ENCODE results near the gene FRS2. TPM values are rescaled to one million over a fixed set of nuclear protein-coding genes. Genes with fewer than 3 reads are reported as not detected.

Gene FRS2
- total and polyA plus RNA-seq, 10 of the 15 experiments (the other 5 are each of a cell fraction or from before 2014, with no cell fraction given) = 1.1 to 13.1 (median 5.9) TPM

DNA sequence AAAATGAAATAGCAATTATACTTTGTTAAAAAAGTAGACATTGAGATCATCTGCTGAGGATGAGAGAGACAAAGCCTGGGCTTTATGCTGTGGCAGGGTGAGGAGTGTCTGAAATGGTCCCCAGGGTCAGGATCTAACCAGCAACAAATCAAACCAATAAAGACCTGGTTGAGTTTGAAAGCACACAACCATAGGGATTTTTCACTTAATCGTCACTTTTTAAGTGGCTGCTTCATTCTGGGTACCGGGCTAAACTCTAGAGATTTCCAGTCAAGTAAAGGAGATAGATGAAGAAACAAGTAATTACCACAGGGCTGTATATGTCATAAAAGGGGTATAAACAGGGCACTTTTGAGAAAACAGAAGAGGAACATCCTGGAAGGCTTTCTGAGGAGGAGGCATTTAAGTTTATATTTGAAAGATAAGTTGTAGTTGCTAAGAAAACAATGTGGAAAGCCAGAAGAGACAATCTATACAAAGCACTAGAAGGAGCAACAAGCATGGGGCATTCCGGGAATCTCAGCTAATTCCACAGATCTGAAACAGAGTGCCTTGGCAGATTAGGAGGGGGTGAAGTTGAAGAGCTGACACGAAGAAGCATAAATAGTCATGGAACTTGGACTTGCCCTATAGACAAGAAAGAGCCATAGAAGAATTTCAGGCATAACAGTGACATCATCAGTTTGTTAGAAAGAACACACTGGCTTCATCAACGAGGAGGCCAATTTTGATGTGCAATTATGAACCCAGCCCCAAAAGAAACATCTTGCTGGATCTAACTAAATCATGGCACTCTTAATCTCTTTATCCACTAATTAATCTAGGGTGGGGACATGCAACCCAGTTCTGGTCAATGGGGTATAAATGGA, 46.9 kb upstream of the FRS2 start:
- CTCF ChIA-PET = interaction anchor here (0.7 to 1.3 kb wide), 2 partner anchors 61 to 65 kb away, joined by 3 read pairs; no protein-coding TSS in a partner anchor
- no peak for ATAC-seq

DNA sequence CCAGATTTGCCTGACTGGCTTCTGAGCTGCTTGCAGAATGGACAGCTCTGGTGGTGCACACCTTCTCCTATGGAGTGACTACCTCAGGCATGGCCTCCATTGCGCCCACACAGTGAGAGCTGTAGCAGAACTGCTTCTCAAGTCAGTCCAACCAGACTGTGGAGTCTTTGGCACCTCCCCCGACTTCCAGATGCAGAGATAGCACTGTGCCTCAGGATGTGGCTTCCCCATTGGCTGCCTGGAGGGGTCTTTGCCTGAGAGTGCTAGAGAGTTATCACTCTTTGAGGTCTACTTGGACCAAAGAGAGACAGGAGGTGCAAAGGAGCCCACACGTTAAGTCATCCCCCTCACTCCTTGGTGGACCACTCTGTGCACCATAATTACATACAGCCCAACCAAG, 44.8 kb upstream of the FRS2 start:
- no TSS peak for BruUV-seq (replicated peaks)
- WGBS (ENCODE audit: insufficient coverage, insufficient replicate concordance, low lambda C conversion rate, missing lambda C conversion rate) = 87% methylated on average over 3 of the region's 3 CpGs
- in situ Hi-C loops (cut with MboI) (no loop called here), intact Hi-C loops (cut with micrococcal nuclease; ENCODE audit: unreplicated experiment) (no loop called here)
- RAD21 ChIA-PET (ENCODE audit: unreplicated experiment) = no interaction called here
- ATAC-seq (no peak), DNase-seq (ENCODE audit: low read depth, low spot score) (no peak), FAIRE-seq (no peak)
- SMC1A ChIA-PET (ENCODE audit: uncharacterized antibody, unreplicated experiment) = no interaction called here
- POLR2A ChIA-PET = no interaction called here
- H3K27me3 ChIP-seq (replicated peaks in 1 of 2; ENCODE audit: control insufficient read depth in 2 of 2, insufficient read depth in 2 of 2, low read length in 1 of 2) = no peaks in the 10 kb centered on the region
- H4K20me1 ChIP-seq (ENCODE audit: control insufficient read depth, insufficient read depth) = no peaks in the 10 kb centered on the region
- H3K4me2 ChIP-seq (ENCODE audit: control insufficient read depth, insufficient read depth) = no peak overlapping the region
- no peak overlapping the region for H3K27ac ChIP-seq (ENCODE audit: control insufficient read depth, insufficient read depth)
- H3K4me3 ChIP-seq = no peak overlapping the region
- H2AFZ ChIP-seq (ENCODE audit: control insufficient read depth, low read depth, low read length) = no peak overlapping the region
- no peaks in the 10 kb centered on the region for H3K79me2 ChIP-seq (ENCODE audit: control insufficient read depth, insufficient read depth, low read length)
- no peaks in the 10 kb centered on the region for H3K36me3 ChIP-seq (ENCODE audit: control insufficient read depth in 2 of 2, insufficient read depth in 2 of 2, low read length in 1 of 2)
- CTCF ChIA-PET = no interaction called here
- no peak overlapping the region for H3K9ac ChIP-seq (ENCODE audit: control insufficient read depth, insufficient read depth, low read length)
- H3K4me1 ChIP-seq (ENCODE audit: control insufficient read depth, insufficient read depth, low read length) = no peaks in the 10 kb centered on the region
- H3K9me3 ChIP-seq (replicated peaks; ENCODE audit: control insufficient read depth, insufficient read depth, low read length) = no peaks in the 10 kb centered on the region
- TF ChIP-seq NR2F1 (conservative IDR thresholded peaks at IDR 0.05) (no peak), NFYA (IDR thresholded peaks at IDR 0.05; ENCODE audit: borderline replicate concordance, low read depth, low read length) (no peak), IKZF1 (conservative IDR thresholded peaks at IDR 0.05) (no peak)
- TF ChIP-seq, protein P1, sequence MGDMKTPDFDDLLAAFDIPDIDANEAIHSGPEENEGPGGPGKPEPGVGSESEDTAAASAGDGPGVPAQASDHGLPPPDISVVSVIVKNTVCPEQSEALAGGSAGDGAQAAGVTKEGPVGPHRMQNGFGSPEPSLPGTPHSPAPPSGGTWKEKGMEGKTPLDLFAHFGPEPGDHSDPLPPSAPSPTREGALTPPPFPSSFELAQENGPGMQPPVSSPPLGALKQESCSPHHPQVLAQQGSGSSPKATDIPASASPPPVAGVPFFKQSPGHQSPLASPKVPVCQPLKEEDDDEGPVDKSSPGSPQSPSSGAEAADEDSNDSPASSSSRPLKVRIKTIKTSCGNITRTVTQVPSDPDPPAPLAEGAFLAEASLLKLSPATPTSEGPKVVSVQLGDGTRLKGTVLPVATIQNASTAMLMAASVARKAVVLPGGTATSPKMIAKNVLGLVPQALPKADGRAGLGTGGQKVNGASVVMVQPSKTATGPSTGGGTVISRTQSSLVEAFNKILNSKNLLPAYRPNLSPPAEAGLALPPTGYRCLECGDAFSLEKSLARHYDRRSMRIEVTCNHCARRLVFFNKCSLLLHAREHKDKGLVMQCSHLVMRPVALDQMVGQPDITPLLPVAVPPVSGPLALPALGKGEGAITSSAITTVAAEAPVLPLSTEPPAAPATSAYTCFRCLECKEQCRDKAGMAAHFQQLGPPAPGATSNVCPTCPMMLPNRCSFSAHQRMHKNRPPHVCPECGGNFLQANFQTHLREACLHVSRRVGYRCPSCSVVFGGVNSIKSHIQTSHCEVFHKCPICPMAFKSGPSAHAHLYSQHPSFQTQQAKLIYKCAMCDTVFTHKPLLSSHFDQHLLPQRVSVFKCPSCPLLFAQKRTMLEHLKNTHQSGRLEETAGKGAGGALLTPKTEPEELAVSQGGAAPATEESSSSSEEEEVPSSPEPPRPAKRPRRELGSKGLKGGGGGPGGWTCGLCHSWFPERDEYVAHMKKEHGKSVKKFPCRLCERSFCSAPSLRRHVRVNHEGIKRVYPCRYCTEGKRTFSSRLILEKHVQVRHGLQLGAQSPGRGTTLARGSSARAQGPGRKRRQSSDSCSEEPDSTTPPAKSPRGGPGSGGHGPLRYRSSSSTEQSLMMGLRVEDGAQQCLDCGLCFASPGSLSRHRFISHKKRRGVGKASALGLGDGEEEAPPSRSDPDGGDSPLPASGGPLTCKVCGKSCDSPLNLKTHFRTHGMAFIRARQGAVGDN (IDR thresholded peaks at IDR 0.05) = no peak
- TF ChIP-seq, protein P2, sequence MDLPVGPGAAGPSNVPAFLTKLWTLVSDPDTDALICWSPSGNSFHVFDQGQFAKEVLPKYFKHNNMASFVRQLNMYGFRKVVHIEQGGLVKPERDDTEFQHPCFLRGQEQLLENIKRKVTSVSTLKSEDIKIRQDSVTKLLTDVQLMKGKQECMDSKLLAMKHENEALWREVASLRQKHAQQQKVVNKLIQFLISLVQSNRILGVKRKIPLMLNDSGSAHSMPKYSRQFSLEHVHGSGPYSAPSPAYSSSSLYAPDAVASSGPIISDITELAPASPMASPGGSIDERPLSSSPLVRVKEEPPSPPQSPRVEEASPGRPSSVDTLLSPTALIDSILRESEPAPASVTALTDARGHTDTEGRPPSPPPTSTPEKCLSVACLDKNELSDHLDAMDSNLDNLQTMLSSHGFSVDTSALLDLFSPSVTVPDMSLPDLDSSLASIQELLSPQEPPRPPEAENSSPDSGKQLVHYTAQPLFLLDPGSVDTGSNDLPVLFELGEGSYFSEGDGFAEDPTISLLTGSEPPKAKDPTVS (IDR thresholded peaks at IDR 0.05; ENCODE audit: low read depth, low read length) = no peak

More for the DNA sequence above, 46.9 kb upstream of the FRS2 start:
- SMC1A ChIA-PET (ENCODE audit: uncharacterized antibody, unreplicated experiment) = no interaction called here
- WGBS (ENCODE audit: insufficient coverage, insufficient replicate concordance, low lambda C conversion rate, missing lambda C conversion rate) = 64% methylated on average over 5 of the region's 5 CpGs
- POLR2A ChIA-PET = no interaction called here
- H3K36me3 ChIP-seq (ENCODE audit: control insufficient read depth in 2 of 2, insufficient read depth in 2 of 2, low read length in 1 of 2) = no peaks in the 10 kb centered on the region
- no peaks in the 10 kb centered on the region for H4K20me1 ChIP-seq (ENCODE audit: control insufficient read depth, insufficient read depth)
- H3K27ac ChIP-seq (ENCODE audit: control insufficient read depth, insufficient read depth) = no peak overlapping the region
- intact Hi-C loops (cut with micrococcal nuclease; ENCODE audit: unreplicated experiment) (no loop called here), in situ Hi-C loops (cut with MboI) (no loop called here)
- H3K27me3 ChIP-seq (replicated peaks in 1 of 2; ENCODE audit: control insufficient read depth in 2 of 2, insufficient read depth in 2 of 2, low read length in 1 of 2) = no peaks in the 10 kb centered on the region
- H3K4me2 ChIP-seq (ENCODE audit: control insufficient read depth, insufficient read depth) = no peak overlapping the region
- H3K9ac ChIP-seq (ENCODE audit: control insufficient read depth, insufficient read depth, low read length) = no peak overlapping the region
- TF ChIP-seq NBN (IDR thresholded peaks at IDR 0.05) = no peak
- no peak for TF ChIP-seq KDM1A (IDR thresholded peaks at IDR 0.05; ENCODE audit: borderline replicate concordance)
- no peak for TF ChIP-seq GABPA (IDR thresholded peaks at IDR 0.05; ENCODE audit: low read depth)
- no peak for TF ChIP-seq POU2F2 (IDR thresholded peaks at IDR 0.05; ENCODE audit: borderline replicate concordance, low read depth, low read length)
- TF ChIP-seq STAT3 (IDR thresholded peaks at IDR 0.05; ENCODE audit: low read depth, low read length) = no peak
- no peak for TF ChIP-seq BRCA1 (IDR thresholded peaks at IDR 0.05; ENCODE audit: low read depth, low read length)
- TF ChIP-seq, protein P3, sequence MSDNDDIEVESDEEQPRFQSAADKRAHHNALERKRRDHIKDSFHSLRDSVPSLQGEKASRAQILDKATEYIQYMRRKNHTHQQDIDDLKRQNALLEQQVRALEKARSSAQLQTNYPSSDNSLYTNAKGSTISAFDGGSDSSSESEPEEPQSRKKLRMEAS (IDR thresholded peaks at IDR 0.05; ENCODE audit: low read depth, low read length) = no peak
- no peak for TF ChIP-seq HDGF (IDR thresholded peaks at IDR 0.05)
- no peak for TF ChIP-seq BHLHE40 (IDR thresholded peaks at IDR 0.05; ENCODE audit: borderline replicate concordance in 1 of 2, low read depth in 2 of 2, low read length in 1 of 2)
- no peak for TF ChIP-seq ZNF207 (IDR thresholded peaks at IDR 0.05; ENCODE audit: borderline replicate concordance)
- TF ChIP-seq ETV6 (conservative IDR thresholded peaks at IDR 0.05 in 1 of 2, IDR thresholded peaks at IDR 0.05 in 1 of 2; ENCODE audit: borderline replicate concordance in 1 of 2, low read depth in 1 of 2) = no peak
- BruUV-seq (replicated peaks) = no TSS peak
- H2AFZ ChIP-seq (ENCODE audit: control insufficient read depth, low read depth, low read length) = no peak overlapping the region
- H3K9me3 ChIP-seq (replicated peaks; ENCODE audit: control insufficient read depth, insufficient read depth, low read length) = no peaks in the 10 kb centered on the region
- H3K79me2 ChIP-seq (ENCODE audit: control insufficient read depth, insufficient read depth, low read length) = no peaks in the 10 kb centered on the region
- DNase-seq (ENCODE audit: low read depth, low spot score) (no peak), FAIRE-seq (no peak)
- H3K4me3 ChIP-seq = no peak overlapping the region
- RAD21 ChIA-PET (ENCODE audit: unreplicated experiment) = no interaction called here
- H3K4me1 ChIP-seq (ENCODE audit: control insufficient read depth, insufficient read depth, low read length) = no peaks in the 10 kb centered on the region

Data from GM12878 (cell line).